GM12864 (cell line): ENCODE results near the gene SMYD2.

Experiments used
- DNase-seq: peaks from one replicate; pipeline ENCODE4 v3.0.0-alpha.2; 2011; ENCODE audit warnings: low read depth
- H3K4me3 ChIP-seq: 2 replicates; pipeline ENCODE4 v1.5.1; 2011; ENCODE audit warnings: mild to moderate bottlenecking, low read depth, low read length, control low read depth
- CTCF ChIP-seq: IDR thresholded peaks from 2 replicates; pipeline ENCODE4 v1.5.1; 2011; ENCODE audit warnings: low read depth, mild to moderate bottlenecking, moderate library complexity, low read length, control low read depth, inconsistent platforms; ENCODE audit errors: missing control alignments

Gene SMYD2

DNA sequence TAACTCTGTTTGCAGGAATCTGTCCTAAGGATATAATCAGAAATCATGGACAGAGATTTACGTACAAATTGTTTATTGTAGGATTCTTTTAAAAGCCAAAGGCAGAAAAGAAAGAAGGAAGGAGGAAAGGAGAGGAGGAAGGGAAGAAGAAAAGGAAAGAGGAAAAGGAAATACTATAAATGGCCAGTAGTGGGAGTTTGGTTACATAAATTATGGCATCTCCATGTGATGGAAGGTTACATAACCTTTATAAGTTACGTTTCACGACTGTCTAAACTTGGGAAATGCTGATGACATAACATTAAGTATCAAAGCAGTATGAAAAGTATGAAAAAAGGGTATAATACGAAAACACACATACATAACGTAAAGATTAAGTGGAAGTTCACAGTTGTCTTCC is 39.0 kb downstream of the SMYD2 start:
- no peak for TF ChIP-seq CTCF
- no peak for DNase-seq
- H3K4me3 ChIP-seq, result no peak overlapping the region

DNA sequence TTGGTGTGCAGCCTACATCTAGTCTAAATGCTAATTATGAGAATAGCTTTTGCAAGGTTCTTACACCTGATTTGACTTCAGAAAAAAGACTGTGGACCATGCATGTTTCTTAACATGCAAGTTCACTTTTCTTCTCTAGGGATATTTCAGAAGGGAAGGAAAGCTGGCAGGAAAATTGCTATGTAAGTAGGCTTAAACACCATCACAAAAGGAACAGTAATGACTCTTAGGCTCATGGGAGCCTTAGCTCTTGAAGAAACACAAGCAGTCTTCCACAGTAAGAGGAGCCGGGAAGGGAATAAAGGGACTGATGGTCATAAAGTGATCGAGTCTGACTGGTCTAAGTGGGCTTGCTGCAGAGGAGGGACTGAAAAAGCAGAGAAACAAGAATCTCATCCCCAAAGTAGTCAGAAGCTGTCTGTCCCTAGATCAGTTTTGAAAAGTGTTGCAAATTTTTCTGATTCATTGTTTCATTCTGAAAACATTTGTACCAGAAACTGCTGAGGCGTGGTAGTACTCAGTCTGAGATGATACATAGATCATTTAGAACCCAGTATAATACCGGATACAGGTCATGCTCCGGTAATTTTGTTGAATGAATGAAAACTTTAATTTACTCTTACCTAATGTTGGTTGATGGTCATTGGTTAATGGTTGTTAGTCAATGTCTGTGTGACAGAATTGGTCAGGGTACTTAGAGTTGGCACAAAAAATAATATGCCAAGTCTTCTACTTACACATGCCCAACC is 40.9 kb downstream of the SMYD2 start:
- no peak for TF ChIP-seq CTCF
- no peak overlapping the region for H3K4me3 ChIP-seq
- DNase-seq, result no peak

DNA sequence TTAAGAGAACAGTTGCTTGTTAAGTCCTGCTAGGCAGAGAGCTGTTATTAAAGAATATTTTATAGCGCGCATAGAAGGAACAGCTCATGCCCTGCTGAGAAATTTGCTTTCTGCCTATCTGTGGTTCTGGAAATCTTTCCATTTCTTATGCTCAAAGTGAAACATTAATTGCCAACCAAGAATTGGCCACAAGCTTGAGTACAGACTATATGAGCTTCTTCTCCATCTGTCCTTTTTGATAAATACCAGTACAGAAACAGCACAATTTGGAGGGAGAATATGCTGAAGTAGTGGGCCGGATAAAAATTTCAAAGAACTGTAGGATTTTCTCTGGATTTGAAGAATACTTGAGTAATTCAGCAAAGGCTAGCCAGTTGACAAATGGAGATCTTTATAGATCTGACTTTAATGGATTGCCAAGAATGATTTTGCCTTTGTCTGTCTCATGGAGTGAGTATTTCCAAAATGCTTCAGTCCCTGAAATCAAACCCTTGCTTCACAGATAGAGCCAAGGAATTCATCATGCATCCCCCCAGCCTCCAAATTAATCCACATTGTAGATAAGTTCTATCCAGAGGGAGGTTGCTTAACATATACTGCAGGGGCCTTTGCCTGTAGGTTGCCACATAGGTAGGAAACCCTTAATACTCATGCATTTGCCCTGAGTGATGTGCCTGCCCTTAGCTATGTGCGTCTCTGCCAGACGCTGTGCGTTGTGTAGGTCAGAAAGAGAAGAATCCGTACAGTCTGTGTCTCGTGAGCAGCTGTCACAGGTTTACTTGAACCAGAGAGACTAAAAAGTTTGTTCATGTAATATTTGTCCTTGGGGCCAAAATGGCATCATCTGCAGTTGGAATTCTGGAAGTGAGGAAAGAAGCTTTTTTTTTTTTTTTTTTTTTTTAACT is 44.2 kb downstream of the SMYD2 start:
- DNase-seq, result no peak
- no peak overlapping the region for H3K4me3 ChIP-seq
- no peak for TF ChIP-seq CTCF

DNA sequence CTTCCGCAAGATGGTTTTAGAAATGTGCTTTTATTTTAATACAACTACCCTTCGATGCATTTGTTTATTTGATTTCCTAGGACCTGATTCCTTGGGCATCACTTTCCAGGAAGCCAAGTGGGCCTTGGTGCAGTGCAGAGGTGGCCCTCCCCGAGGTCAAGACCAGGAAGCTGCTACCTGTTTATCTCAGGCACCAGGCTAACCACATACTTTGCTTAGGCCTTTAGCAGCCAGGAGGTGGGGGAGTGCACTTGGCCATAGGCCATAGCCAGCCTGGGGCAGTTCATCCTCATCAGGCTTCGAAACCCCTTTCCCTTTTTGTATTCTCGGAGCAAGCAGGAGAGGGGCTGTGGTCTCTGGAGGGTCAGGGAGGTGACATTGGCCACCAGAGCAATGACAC is 45.4 kb downstream of the SMYD2 start:
- no peak for DNase-seq
- TF ChIP-seq CTCF, result no peak

DNA sequence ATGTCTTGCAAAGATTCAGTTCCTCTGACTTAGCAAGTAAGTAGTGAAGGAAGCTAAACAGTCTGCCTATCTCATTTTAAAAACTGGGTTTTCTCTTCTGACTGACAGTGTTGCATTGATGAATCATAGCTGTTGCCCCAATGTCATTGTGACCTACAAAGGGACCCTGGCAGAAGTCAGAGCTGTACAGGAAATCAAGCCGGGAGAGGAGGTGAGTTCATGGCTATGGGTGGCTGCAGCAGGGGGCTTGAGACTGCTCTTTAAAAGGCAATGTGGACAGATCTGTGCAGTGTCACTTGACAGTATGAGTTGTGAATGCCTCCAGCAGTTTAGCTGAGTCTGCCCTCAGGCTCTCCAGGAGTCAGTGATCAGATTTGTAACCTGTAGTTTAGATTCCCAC is 46.6 kb downstream of the SMYD2 start:
- TF ChIP-seq CTCF, result no peak
- DNase-seq, result no peak
- no peak overlapping the region for H3K4me3 ChIP-seq

More for the DNA sequence above, 45.4 kb downstream of the SMYD2 start:
- no peak overlapping the region for H3K4me3 ChIP-seq

DNA sequence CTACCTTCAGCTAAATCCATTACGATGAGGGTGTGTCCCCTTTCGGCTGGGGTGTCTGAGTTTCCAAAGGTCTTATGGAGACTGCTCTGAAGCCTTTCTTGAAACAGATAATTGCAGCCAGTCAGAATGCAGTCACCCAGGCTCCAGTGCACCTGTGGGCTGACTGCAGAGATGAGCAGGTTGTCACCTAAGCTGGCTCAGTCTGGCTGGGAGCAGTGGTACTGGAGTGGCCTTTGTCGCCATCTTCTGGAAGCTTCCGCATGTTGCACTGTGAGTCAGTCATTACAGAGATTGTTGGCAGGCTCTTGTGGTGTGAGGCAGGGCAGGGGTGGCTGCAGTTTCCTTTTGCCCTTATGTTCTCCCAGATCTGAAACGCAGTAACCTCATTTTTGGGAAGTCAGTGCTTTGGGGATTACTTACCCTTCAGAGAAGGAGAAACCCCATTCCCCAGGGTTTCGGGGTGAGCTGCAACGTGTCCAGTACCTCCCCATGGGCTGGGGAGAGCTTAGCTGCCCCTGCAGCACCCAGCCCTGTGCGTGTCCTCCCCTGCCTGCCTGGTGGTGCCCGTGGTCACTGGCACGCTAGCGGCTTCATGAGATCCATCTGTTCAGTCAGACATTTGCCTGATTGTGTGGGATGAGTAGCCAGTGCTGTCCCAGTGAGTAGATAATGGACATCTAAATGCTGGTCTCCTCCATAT is 48.0 kb downstream of the SMYD2 start:
- DNase-seq, result peak; percentile 49
- H3K4me3 ChIP-seq, result no peak overlapping the region
- TF ChIP-seq CTCF, result peak; percentile 95
